ENCODE results near the gene PLLP. TPM values are rescaled to one million over a fixed set of nuclear protein-coding genes. Genes with fewer than 3 reads are reported as not detected.

PLLP gene
- total and polyA plus RNA-seq, 2 experiments from 2014 or later, result 1.3 to 6.1 TPM

- TF ChIP-seq ETS1 (IDR thresholded peaks at IDR 0.05), result no peak
- no peak for TF ChIP-seq JUNB (IDR thresholded peaks at IDR 0.05; ENCODE audit: unreplicated experiment)
- no peak for TF ChIP-seq ZNF331 (CRISPR knock-in tag; IDR thresholded peaks at IDR 0.05; ENCODE audit: low read depth)
- TF ChIP-seq EZH2 (IDR thresholded peaks at IDR 0.05; ENCODE audit: low read depth, unreplicated experiment), result no peak
- TF ChIP-seq STAT1 (IDR thresholded peaks at IDR 0.05; ENCODE audit: unreplicated experiment), result no peak
- TF ChIP-seq EZH2phosphoT487 (IDR thresholded peaks at IDR 0.05; ENCODE audit: unreplicated experiment), result no peak
- TF ChIP-seq POLR2AphosphoS5 (IDR thresholded peaks at IDR 0.05; ENCODE audit: low read depth), result no peak
- Histone ChIP-seq H3K9me2 (ENCODE audit: insufficient read depth) (no peaks in the 10 kb centered on the region), H3K4me2 (no peak overlapping the region), H3K4me1 (ENCODE audit: insufficient read depth) (no peaks in the 10 kb centered on the region), H2AFZ (no peak overlapping the region), H3K79me2 (replicated peaks; ENCODE audit: insufficient read depth) (no peaks in the 10 kb centered on the region), H3F3A (replicated peaks; ENCODE audit: low read depth) (no peaks in the 10 kb centered on the region), H3K4me3 (no peak overlapping the region), H3K36me3 (ENCODE audit: insufficient read depth) (no peaks in the 10 kb centered on the region), H4K20me1 (replicated peaks; ENCODE audit: insufficient read depth) (no peaks in the 10 kb centered on the region), H3K27me3 (ENCODE audit: insufficient read depth) (no peaks in the 10 kb centered on the region), H3K27ac (ENCODE audit: low read depth) (no peak overlapping the region)
- no peaks in the 10 kb centered on the region for H3K9me3 Mint-ChIP-seq
- no peak overlapping the region for H3K4me3 Mint-ChIP-seq
- H3K4me1 Mint-ChIP-seq, result no peaks in the 10 kb centered on the region; the same call in 2 of the 3 replicates
- H3K27me3 Mint-ChIP-seq (ENCODE audit: insufficient read depth, low read depth, poor library complexity), result peaks cover 8% of the 10 kb centered on the region
- no peaks in the 10 kb centered on the region for H3K36me3 Mint-ChIP-seq (ENCODE audit: low read depth)
- no peak for ATAC-seq
- H3K27ac Mint-ChIP-seq, result no peak overlapping the region
- no peak for DNase-seq (ENCODE audit: low spot score)
These were observed 22.9 kb upstream of the PLLP start for GRCh38 chr16:57307365-57307764.

GRCh38 chr16:57306676-57307341 lies 22.3 kb upstream of the PLLP start:
- DNase-seq (ENCODE audit: low spot score) (no peak), ATAC-seq (no peak)
- no peak overlapping the region for H3K27ac Mint-ChIP-seq
- no peak overlapping the region for H3K4me3 Mint-ChIP-seq
- Histone ChIP-seq H3K4me2 (no peak overlapping the region), H3F3A (replicated peaks; ENCODE audit: low read depth) (no peaks in the 10 kb centered on the region), H3K27me3 (ENCODE audit: insufficient read depth) (no peaks in the 10 kb centered on the region), H3K9me2 (ENCODE audit: insufficient read depth) (no peaks in the 10 kb centered on the region), H3K4me1 (ENCODE audit: insufficient read depth) (peaks cover under 1% of the 10 kb centered on the region; the same call in 1 of the 2 replicates), H2AFZ (no peak overlapping the region), H3K4me3 (no peak overlapping the region), H4K20me1 (replicated peaks; ENCODE audit: insufficient read depth) (no peaks in the 10 kb centered on the region), H3K36me3 (ENCODE audit: insufficient read depth) (no peaks in the 10 kb centered on the region), H3K27ac (ENCODE audit: low read depth) (no peak overlapping the region), H3K79me2 (replicated peaks; ENCODE audit: insufficient read depth) (no peaks in the 10 kb centered on the region)
- no peaks in the 10 kb centered on the region for H3K36me3 Mint-ChIP-seq (ENCODE audit: low read depth)
- peaks cover 8% of the 10 kb centered on the region for H3K27me3 Mint-ChIP-seq (ENCODE audit: insufficient read depth, low read depth, poor library complexity)
- H3K4me1 Mint-ChIP-seq, result no peaks in the 10 kb centered on the region; the same call in 2 of the 3 replicates
- H3K9me3 Mint-ChIP-seq, result no peaks in the 10 kb centered on the region
- TF ChIP-seq, protein P1, sequence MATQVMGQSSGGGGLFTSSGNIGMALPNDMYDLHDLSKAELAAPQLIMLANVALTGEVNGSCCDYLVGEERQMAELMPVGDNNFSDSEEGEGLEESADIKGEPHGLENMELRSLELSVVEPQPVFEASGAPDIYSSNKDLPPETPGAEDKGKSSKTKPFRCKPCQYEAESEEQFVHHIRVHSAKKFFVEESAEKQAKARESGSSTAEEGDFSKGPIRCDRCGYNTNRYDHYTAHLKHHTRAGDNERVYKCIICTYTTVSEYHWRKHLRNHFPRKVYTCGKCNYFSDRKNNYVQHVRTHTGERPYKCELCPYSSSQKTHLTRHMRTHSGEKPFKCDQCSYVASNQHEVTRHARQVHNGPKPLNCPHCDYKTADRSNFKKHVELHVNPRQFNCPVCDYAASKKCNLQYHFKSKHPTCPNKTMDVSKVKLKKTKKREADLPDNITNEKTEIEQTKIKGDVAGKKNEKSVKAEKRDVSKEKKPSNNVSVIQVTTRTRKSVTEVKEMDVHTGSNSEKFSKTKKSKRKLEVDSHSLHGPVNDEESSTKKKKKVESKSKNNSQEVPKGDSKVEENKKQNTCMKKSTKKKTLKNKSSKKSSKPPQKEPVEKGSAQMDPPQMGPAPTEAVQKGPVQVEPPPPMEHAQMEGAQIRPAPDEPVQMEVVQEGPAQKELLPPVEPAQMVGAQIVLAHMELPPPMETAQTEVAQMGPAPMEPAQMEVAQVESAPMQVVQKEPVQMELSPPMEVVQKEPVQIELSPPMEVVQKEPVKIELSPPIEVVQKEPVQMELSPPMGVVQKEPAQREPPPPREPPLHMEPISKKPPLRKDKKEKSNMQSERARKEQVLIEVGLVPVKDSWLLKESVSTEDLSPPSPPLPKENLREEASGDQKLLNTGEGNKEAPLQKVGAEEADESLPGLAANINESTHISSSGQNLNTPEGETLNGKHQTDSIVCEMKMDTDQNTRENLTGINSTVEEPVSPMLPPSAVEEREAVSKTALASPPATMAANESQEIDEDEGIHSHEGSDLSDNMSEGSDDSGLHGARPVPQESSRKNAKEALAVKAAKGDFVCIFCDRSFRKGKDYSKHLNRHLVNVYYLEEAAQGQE (IDR thresholded peaks at IDR 0.05; ENCODE audit: unreplicated experiment), result no peak
- TF ChIP-seq EZH2phosphoT487 (IDR thresholded peaks at IDR 0.05; ENCODE audit: unreplicated experiment) (no peak), JUNB (IDR thresholded peaks at IDR 0.05; ENCODE audit: unreplicated experiment) (no peak), ETS1 (IDR thresholded peaks at IDR 0.05) (no peak), POLR2AphosphoS5 (IDR thresholded peaks at IDR 0.05; ENCODE audit: low read depth) (no peak), NANOG (IDR thresholded peaks at IDR 0.05; ENCODE audit: borderline replicate concordance) (no peak), ZNF114 (CRISPR knock-in tag; IDR thresholded peaks at IDR 0.05) (no peak), ZNF331 (CRISPR knock-in tag; IDR thresholded peaks at IDR 0.05; ENCODE audit: low read depth) (no peak), CREB1 (CRISPR knock-in tag; IDR thresholded peaks at IDR 0.05; ENCODE audit: low read depth) (no peak), EZH2 (IDR thresholded peaks at IDR 0.05; ENCODE audit: low read depth, unreplicated experiment) (no peak)

Measured in GM23338 (cell line).